K562 (cell line): ENCODE results near the gene DMAC2. TPM values are rescaled to one million over a fixed set of nuclear protein-coding genes. Genes with fewer than 3 reads are reported as not detected.

ENCODE experiments used
- ARID1B ChIP-seq: fragments of 450-650 bp; IDR thresholded peaks from 2 replicates; pipeline ENCODE4 v1.6.1; 2016; ENCODE audit warnings: antibody characterized with exemption, mild to moderate bottlenecking, inconsistent platforms
- ATF1 ChIP-seq, 2 experiments: fragments of 450-650 bp in 1 of 2; IDR thresholded peaks; 2 replicates each; pipeline ENCODE4 v1.6.1; 2016; ENCODE audit warnings: missing compliant biosample characterization in 1 of 2, missing genetic modification characterization in 1 of 2
- CXXC5 ChIP-seq: fragments of 250-450 bp; sonication (Bioruptor Pico); IDR thresholded peaks from 2 replicates; pipeline ENCODE4 v1.8.0; 2022; ENCODE audit warnings: inconsistent platforms, mild to moderate bottlenecking, moderate library complexity
- DPF2 ChIP-seq: fragments of 450-650 bp; IDR thresholded peaks from 2 replicates; pipeline ENCODE4 v1.6.1; 2016
- FOS ChIP-seq: IDR thresholded peaks from 3 replicates; pipeline ENCODE4 v1.6.1; 2011; ENCODE audit not compliant: insufficient read length; ENCODE audit errors: extremely low read depth
- FOXJ2 ChIP-seq: fragments of 200-800 bp; sonication (Bioruptor generic); IDR thresholded peaks from 2 replicates; pipeline ENCODE4 v1.6.1; 2016; ENCODE audit warnings: missing genetic modification characterization, missing compliant biosample characterization
- HEY1 ChIP-seq: fragments of 250-450 bp; sonication (Bioruptor Pico); IDR thresholded peaks from 2 replicates; pipeline ENCODE4 v1.5.0; 2020; ENCODE audit warnings: mild to moderate bottlenecking, moderate library complexity, borderline replicate concordance
- HNRNPK ChIP-seq: fragments of 200-400 bp; formaldehyde crosslinking; IDR thresholded peaks from one replicate; pipeline ENCODE4 v1.6.1; 2018; ENCODE audit warnings: mild to moderate bottlenecking, low read depth, low read length; ENCODE audit not compliant: poor library complexity, severe bottlenecking
- KDM5B ChIP-seq: fragments of 200-600 bp; sonication (generic); IDR thresholded peaks from 2 replicates; pipeline ENCODE4 v1.6.1; 2012; ENCODE audit warnings: low read depth, mild to moderate bottlenecking, moderate library complexity, low read length, control low read depth, inconsistent platforms; ENCODE audit not compliant: insufficient replicate concordance
- LARP7 ChIP-seq: fragments of 450-650 bp; IDR thresholded peaks from 2 replicates; pipeline ENCODE4 v1.6.1; 2016
- MAFG ChIP-seq: fragments of 450-650 bp; conservative IDR thresholded peaks from 2 replicates; pipeline ENCODE4 v1.6.1; 2016; ENCODE audit warnings: missing genetic modification characterization, missing compliant biosample characterization
- MXI1 ChIP-seq: IDR thresholded peaks from 2 replicates; pipeline ENCODE4 v1.6.1; 2011; ENCODE audit warnings: low read depth, mild to moderate bottlenecking, improper control_type of control experiment, low read length
- NFIC ChIP-seq: fragments of 450-650 bp; IDR thresholded peaks from 2 replicates; pipeline ENCODE4 v1.6.1; 2017; ENCODE audit warnings: mild to moderate bottlenecking, inconsistent platforms
- PHF20 ChIP-seq: fragments of 450-650 bp; IDR thresholded peaks from 2 replicates; pipeline ENCODE4 v1.6.1; 2018; ENCODE audit not compliant: partially characterized antibody
- POLR2G ChIP-seq: fragments of 200-400 bp; formaldehyde crosslinking; IDR thresholded peaks from 2 replicates; pipeline ENCODE4 v1.6.1; 2017; ENCODE audit warnings: low read depth, mild to moderate bottlenecking, antibody characterized with exemption, low read length, moderate library complexity
- RFX1 ChIP-seq: fragments of 450-650 bp; IDR thresholded peaks from 2 replicates; pipeline ENCODE4 v1.6.1; 2016; ENCODE audit warnings: mild to moderate bottlenecking, moderate library complexity
- SMAD2 ChIP-seq: fragments of 150-350 bp; IDR thresholded peaks from 2 replicates; pipeline ENCODE4 v1.6.1; 2014; ENCODE audit warnings: low read depth, mild to moderate bottlenecking, low read length
- SUPT5H ChIP-seq: fragments of 450-650 bp; IDR thresholded peaks from 2 replicates; pipeline ENCODE4 v1.6.1; 2016
- TAF1 ChIP-seq: IDR thresholded peaks from 2 replicates; pipeline ENCODE4 v1.6.1; 2011; ENCODE audit warnings: mild to moderate bottlenecking, low read length, moderate library complexity; ENCODE audit not compliant: insufficient read depth, control insufficient read depth, severe bottlenecking; ENCODE audit errors: extremely low read depth
- TOE1 ChIP-seq, 2 experiments: fragments of 450-650 bp in 1 of 2; sonication (generic) in 1 of 2; formaldehyde crosslinking in 1 of 2; IDR thresholded peaks; 2 replicates each; pipeline versions ENCODE4 v1.7.1 to v1.8.0; 2016 to 2022; ENCODE audit warnings: borderline replicate concordance in 2 of 2, mild to moderate bottlenecking in 2 of 2, antibody characterized with exemption in 1 of 2, inconsistent platforms in 1 of 2, low read depth in 1 of 2, missing genetic modification reagents in 1 of 2, moderate library complexity in 1 of 2
- TRIM28 ChIP-seq: fragments of 450-650 bp; IDR thresholded peaks from 2 replicates; pipeline ENCODE4 v1.6.1; 2017
- ZBTB17 ChIP-seq: fragments of 450-650 bp; formaldehyde crosslinking; IDR thresholded peaks from 2 replicates; pipeline ENCODE4 v1.4.0; 2020; ENCODE audit warnings: mild to moderate bottlenecking
- ZNF232 ChIP-seq: sonication (generic); formaldehyde crosslinking; IDR thresholded peaks from 2 replicates; pipeline ENCODE4 v1.8.0; 2022; ENCODE audit warnings: mild to moderate bottlenecking, missing genetic modification reagents
- polyA plus RNA-seq, 8 experiments: library from polyadenylated mRNA; depleted of rRNA in 4 of 8; stranded (reverse) in 5 of 8; unstranded in 3 of 8; fragments of >200 nt; fragmentation: Nextera tagmentation in 2 of 8; fragmentation: Illumina TruSeq in 1 of 8; extraction: Ambion mirVana in 2 of 8; extraction: Trizol in 1 of 8; gene quantifications; 2 replicates each; pipeline versions ENCODE4 v1.2.1 to v1.2.3, GENCODE V29; 2011 to 2014; ENCODE audit warnings: inconsistent platforms in 1 of 8, missing spikeins in 1 of 8
- total RNA-seq, 7 experiments: library from RNA; depleted of rRNA in 6 of 7; stranded (reverse); fragments of >200 nt in 6 of 7; fragmentation: Illumina TruSeq in 2 of 7; extraction: Trizol in 2 of 7; gene quantifications; 2 replicates each; pipeline versions ENCODE4 v1.2.1 to v1.2.3, GENCODE V29; 2011 to 2021; ENCODE audit warnings: low replicate concordance in 1 of 7
- TF ChIP-seq, protein P1 (sequence below): sonication (generic); formaldehyde crosslinking; IDR thresholded peaks from 2 replicates; pipeline ENCODE4 v1.9.0; 2022; ENCODE audit warnings: mild to moderate bottlenecking, missing genetic modification reagents
- TF ChIP-seq, protein P2 (sequence below): sonication (generic); formaldehyde crosslinking; IDR thresholded peaks from 2 replicates; pipeline ENCODE4 v1.8.1; 2023; ENCODE audit warnings: mild to moderate bottlenecking, missing genetic modification reagents
- TF ChIP-seq, protein P3 (sequence below): fragments of 450-650 bp; formaldehyde crosslinking; IDR thresholded peaks from 2 replicates; pipeline ENCODE4 v1.4.0; 2020; ENCODE audit warnings: mild to moderate bottlenecking, moderate library complexity

The DMAC2 gene
- total and polyA plus RNA-seq, 9 of the 15 experiments (the other 6 are each of a cell fraction or from before 2014, with no cell fraction given), result 12.9 to 61.2 (median 43.1) TPM

DNA sequence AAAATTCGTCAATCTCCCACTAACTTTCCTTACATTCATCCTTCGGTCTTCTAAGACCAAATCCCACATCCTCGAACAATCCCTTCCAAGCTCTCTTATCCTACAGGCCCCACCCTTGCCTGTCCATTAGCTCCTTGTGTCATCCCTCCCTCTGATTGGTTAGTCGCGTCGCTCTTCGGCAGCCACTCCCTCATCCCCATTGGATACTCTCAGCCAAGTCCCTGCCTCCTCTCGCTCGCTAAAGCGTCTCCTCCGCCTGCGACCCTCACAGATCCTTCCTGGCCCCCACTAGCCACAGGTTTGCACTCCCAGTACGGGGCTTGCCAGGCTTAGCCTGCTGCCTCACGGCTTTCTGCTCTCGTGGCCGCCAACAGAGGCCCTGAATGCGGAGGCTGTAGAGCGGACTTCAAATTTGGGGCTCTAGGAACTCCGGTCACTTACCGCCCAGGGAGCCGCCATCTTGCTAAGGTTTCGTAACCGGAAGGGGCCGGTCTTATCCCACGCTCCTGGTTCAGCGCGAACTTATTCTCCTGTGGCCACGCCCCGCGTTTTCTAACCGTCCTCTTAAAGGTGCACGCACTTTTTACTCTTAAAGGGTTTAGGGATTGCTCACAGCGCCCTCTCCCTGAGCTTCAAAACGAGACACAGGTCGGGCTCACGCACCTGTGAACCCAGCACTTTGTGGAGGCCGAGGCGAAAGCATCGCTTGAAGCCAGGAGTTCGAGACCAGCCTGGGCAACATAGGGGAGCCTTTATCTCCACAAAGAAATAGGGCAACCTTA, at the start of gene DMAC2 (continued):
- TF ChIP-seq MAFG (tag) (no peak), TOE1 (IDR thresholded peaks at IDR 0.05; ENCODE audit: borderline replicate concordance) (peak; percentile 76; the same call in 1 of the 2 replicates), TOE1 (CRISPR knock-in tag; IDR thresholded peaks at IDR 0.05; ENCODE audit: borderline replicate concordance, low read depth) (no peak), ATF1 (CRISPR knock-in tag; IDR thresholded peaks at IDR 0.05) (no peak), ATF1 (tag; IDR thresholded peaks at IDR 0.05) (peak; percentile 93), PHF20 (peak; percentile 94), FOS (peak; percentile 75), ARID1B (0 out of 2 replicates have a peak, but pooled peaks have one; percentile 25), NFIC (peak; percentile 25; the same call in 1 of the 2 replicates), HEY1 (0 out of 2 replicates have a peak, but pooled peaks have one; percentile 57), SUPT5H (peak; percentile 98), ZBTB17 (CRISPR knock-in tag) (no peak), MXI1 (no peak), SMAD2 (no peak), ZNF232 (CRISPR knock-in tag) (no peak), CXXC5 (CRISPR knock-in tag) (peak; percentile 83), POLR2G (peak; percentile 91), RFX1 (no peak; the same call in 1 of the 2 replicates), HNRNPK (no peak), KDM5B (peak; percentile 72), LARP7 (0 out of 2 replicates have a peak, but pooled peaks have one; percentile 46), FOXJ2 (tag) (no peak), TRIM28 (peak; percentile 42; the same call in 1 of the 2 replicates), DPF2 (0 out of 2 replicates have a peak, but pooled peaks have one; percentile 33), TAF1 (peak; percentile 95)
- TF ChIP-seq, protein P1, sequence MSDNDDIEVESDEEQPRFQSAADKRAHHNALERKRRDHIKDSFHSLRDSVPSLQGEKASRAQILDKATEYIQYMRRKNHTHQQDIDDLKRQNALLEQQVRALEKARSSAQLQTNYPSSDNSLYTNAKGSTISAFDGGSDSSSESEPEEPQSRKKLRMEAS (CRISPR knock-in tag), result peak; percentile 56; the same call in 1 of the 2 replicates
- TF ChIP-seq, protein P2, sequence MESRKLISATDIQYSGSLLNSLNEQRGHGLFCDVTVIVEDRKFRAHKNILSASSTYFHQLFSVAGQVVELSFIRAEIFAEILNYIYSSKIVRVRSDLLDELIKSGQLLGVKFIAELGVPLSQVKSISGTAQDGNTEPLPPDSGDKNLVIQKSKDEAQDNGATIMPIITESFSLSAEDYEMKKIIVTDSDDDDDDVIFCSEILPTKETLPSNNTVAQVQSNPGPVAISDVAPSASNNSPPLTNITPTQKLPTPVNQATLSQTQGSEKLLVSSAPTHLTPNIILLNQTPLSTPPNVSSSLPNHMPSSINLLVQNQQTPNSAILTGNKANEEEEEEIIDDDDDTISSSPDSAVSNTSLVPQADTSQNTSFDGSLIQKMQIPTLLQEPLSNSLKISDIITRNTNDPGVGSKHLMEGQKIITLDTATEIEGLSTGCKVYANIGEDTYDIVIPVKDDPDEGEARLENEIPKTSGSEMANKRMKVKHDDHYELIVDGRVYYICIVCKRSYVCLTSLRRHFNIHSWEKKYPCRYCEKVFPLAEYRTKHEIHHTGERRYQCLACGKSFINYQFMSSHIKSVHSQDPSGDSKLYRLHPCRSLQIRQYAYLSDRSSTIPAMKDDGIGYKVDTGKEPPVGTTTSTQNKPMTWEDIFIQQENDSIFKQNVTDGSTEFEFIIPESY (CRISPR knock-in tag), result 0 out of 2 replicates have a peak, but pooled peaks have one; percentile 21
- TF ChIP-seq, protein P3, sequence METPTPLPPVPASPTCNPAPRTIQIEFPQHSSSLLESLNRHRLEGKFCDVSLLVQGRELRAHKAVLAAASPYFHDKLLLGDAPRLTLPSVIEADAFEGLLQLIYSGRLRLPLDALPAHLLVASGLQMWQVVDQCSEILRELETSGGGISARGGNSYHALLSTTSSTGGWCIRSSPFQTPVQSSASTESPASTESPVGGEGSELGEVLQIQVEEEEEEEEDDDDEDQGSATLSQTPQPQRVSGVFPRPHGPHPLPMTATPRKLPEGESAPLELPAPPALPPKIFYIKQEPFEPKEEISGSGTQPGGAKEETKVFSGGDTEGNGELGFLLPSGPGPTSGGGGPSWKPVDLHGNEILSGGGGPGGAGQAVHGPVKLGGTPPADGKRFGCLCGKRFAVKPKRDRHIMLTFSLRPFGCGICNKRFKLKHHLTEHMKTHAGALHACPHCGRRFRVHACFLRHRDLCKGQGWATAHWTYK (CRISPR knock-in tag), result 0 out of 2 replicates have a peak, but pooled peaks have one; percentile 10
